Endothelial cell of umbilical vein (primary cell): ENCODE data around the gene ANKRD27. TPM values are rescaled to one million over a fixed set of nuclear protein-coding genes. Genes with fewer than 3 reads are reported as not detected.

Experiments
- BruUV-seq: library from RNA; stranded (reverse); fragments of 400-500 nt; replicated peaks from 2 replicates; lab custom pipeline; 2021; lab: Mats Ljungman, UMichigan
- CTCF ChIA-PET: fragments of 300-600, 350-600 bp; sonication (Branson Sonifier 250); formaldehyde crosslinking; loops from one replicate; lab custom pipeline; 2021; ENCODE audit warnings: antibody characterized with exemption, inconsistent platforms; lab: Charles Lee
- POLR2A ChIA-PET: fragments of 300-600, 350-600 bp; sonication (Branson Sonifier 250); formaldehyde crosslinking; loops from one replicate; lab custom pipeline; 2021; ENCODE audit warnings: antibody characterized with exemption, inconsistent platforms; lab: Charles Lee
- DNase-seq: peaks from one replicate; pipeline ENCODE4 v3.0.0-alpha.2; 2011; ENCODE audit warnings: low read depth, low spot score
- FAIRE-seq: peaks from 2 replicates; lab custom pipeline; 2011; peaks lifted over from hg19 to GRCh38; lab: Jason Lieb, UNC
- H2AFZ ChIP-seq: 2 replicates; pipeline ENCODE4 v1.6.0; 2012; ENCODE audit warnings: low read depth, low read length, control low read depth, inconsistent platforms
- H3K27ac ChIP-seq: 2 replicates; pipeline ENCODE4 v1.5.1; 2011; ENCODE audit warnings: low read depth, mild to moderate bottlenecking, control low read depth, low read length, moderate library complexity; ENCODE audit not compliant: insufficient read depth
- H3K27me3 ChIP-seq, 2 experiments: 2 replicates each; pipeline versions ENCODE4 v1.6.0 to v1.6.1; 2011; ENCODE audit warnings: low read length in 2 of 2, mixed read lengths in 1 of 2; ENCODE audit not compliant: control insufficient read depth in 2 of 2, insufficient read depth in 2 of 2
- H3K36me3 ChIP-seq, 2 experiments: 2 replicates in 1 of 2; 3 replicates in 1 of 2; pipeline ENCODE4 v1.5.1; 2011; ENCODE audit warnings: low read length in 2 of 2, mild to moderate bottlenecking in 1 of 2, moderate library complexity in 1 of 2; ENCODE audit not compliant: control insufficient read depth in 2 of 2, insufficient read depth in 2 of 2; ENCODE audit errors: extremely low read depth in 1 of 2
- H3K4me1 ChIP-seq: 3 replicates; pipeline ENCODE4 v1.5.1; 2011; ENCODE audit warnings: mild to moderate bottlenecking, low read length; ENCODE audit not compliant: control insufficient read depth, insufficient read depth; ENCODE audit errors: extremely low read depth
- H3K4me2 ChIP-seq: 2 replicates; pipeline ENCODE4 v1.6.1; 2011; ENCODE audit warnings: low read length, control low read depth, mixed read lengths; ENCODE audit not compliant: insufficient read depth
- H3K4me3 ChIP-seq, 3 experiments: fragments of 200-600 bp in 1 of 3; sonication (generic), shearing (Covaris generic) in 1 of 3; replicated peaks in 1 of 3; 2 replicates each; pipeline ENCODE4 v1.5.1; 2011 to 2016; ENCODE audit warnings: control low read depth in 3 of 3, low read length in 3 of 3, mild to moderate bottlenecking in 2 of 3, inconsistent platforms in 1 of 3, low read depth in 1 of 3, moderate library complexity in 1 of 3; ENCODE audit not compliant: insufficient read depth in 1 of 3
- H3K79me2 ChIP-seq: 2 replicates; pipeline ENCODE4 v1.6.0; 2012; ENCODE audit warnings: low read length, inconsistent platforms; ENCODE audit not compliant: control insufficient read depth, insufficient read depth
- H3K9ac ChIP-seq: replicated peaks from 2 replicates; pipeline ENCODE3; 2011; ENCODE audit warnings: low read length, control low read depth; ENCODE audit not compliant: insufficient read depth; ENCODE audit errors: extremely low read depth
- H3K9me1 ChIP-seq: replicated peaks from 3 replicates; pipeline ENCODE4 v1.6.0; 2011; ENCODE audit warnings: mild to moderate bottlenecking, low read length; ENCODE audit not compliant: control insufficient read depth, insufficient read depth; ENCODE audit errors: extremely low read depth
- H3K9me3 ChIP-seq: replicated peaks from 2 replicates; pipeline ENCODE4 v1.5.1; 2012; ENCODE audit warnings: low read length, inconsistent platforms; ENCODE audit not compliant: control insufficient read depth, insufficient read depth
- H4K20me1 ChIP-seq: replicated peaks from 2 replicates; pipeline ENCODE3; 2011; ENCODE audit warnings: mild to moderate bottlenecking, low read length; ENCODE audit not compliant: control insufficient read depth, insufficient read depth; ENCODE audit errors: extremely low read depth
- EZH2 ChIP-seq: IDR thresholded peaks from 2 replicates; pipeline ENCODE4 v1.6.1; 2012; ENCODE audit warnings: borderline replicate concordance, low read depth, mild to moderate bottlenecking, moderate library complexity, low read length, inconsistent platforms; ENCODE audit not compliant: severe bottlenecking
- FOS ChIP-seq: IDR thresholded peaks from 2 replicates; pipeline ENCODE4 v1.6.1; 2011; ENCODE audit warnings: mild to moderate bottlenecking, low read length, moderate library complexity, borderline replicate concordance; ENCODE audit not compliant: insufficient read depth
- GATA2 ChIP-seq: IDR thresholded peaks from 2 replicates; pipeline ENCODE4 v1.7.0; 2011; ENCODE audit warnings: low read depth, mild to moderate bottlenecking, moderate library complexity, mixed read lengths, low read length; ENCODE audit not compliant: insufficient read length, insufficient read depth
- JUN ChIP-seq: IDR thresholded peaks from 2 replicates; pipeline ENCODE4 v1.6.1; 2011; ENCODE audit warnings: borderline replicate concordance, low read depth; ENCODE audit not compliant: insufficient read length, insufficient read depth
- MYC ChIP-seq: IDR thresholded peaks from one replicate; pipeline ENCODE4 v1.6.1; 2011; ENCODE audit warnings: mild to moderate bottlenecking, low read depth, low read length
- POLR2A ChIP-seq: IDR thresholded peaks from 2 replicates; pipeline ENCODE4 v1.6.1; 2012; ENCODE audit warnings: low read depth, mild to moderate bottlenecking, control low read depth, low read length
- POLR2AphosphoS5 ChIP-seq: IDR thresholded peaks from 2 replicates; pipeline ENCODE4 v1.6.1; 2012; ENCODE audit warnings: low read depth, mild to moderate bottlenecking, control low read depth, low read length, moderate library complexity; ENCODE audit not compliant: insufficient read depth
- dilution Hi-C: fragments of 300-500 bp; cut with MboI; formaldehyde crosslinking; loops from one replicate; pipeline ENCODE4 v1.15.0; 2019; ENCODE audit warnings: low sequenced_read_pairs; ENCODE audit not compliant: extremely low pct_ligation_motif_present
- intact Hi-C: fragments of 100-400 bp; cut with micrococcal nuclease; formaldehyde crosslinking; loops from one replicate; pipeline ENCODE4 v1.10.0; 2022
- polyA plus RNA-seq, 4 experiments: library from polyadenylated mRNA; depleted of rRNA in 3 of 4; stranded (reverse) in 3 of 4; unstranded in 1 of 4; fragments of >200 nt; gene quantifications; 2 replicates each; pipeline versions ENCODE4 v1.2.1 to v1.2.3, GENCODE V29; 2011 to 2012; ENCODE audit warnings: missing spikeins in 1 of 4
- total RNA-seq: library from RNA; stranded (reverse); gene quantifications from 2 replicates; pipeline ENCODE4 v1.2.3, GENCODE V29; 2021
- TF ChIP-seq, protein P1 (sequence below): IDR thresholded peaks from 2 replicates; pipeline ENCODE4 v1.6.1; 2011; ENCODE audit not compliant: insufficient read depth, insufficient read length
- TF ChIP-seq, protein P2 (sequence below), 2 donors: IDR thresholded peaks; 1 replicate in 1 of 2; 2 replicates in 1 of 2; pipeline ENCODE4 v1.5.1; 2011; ENCODE audit warnings: low read length in 2 of 2, mild to moderate bottlenecking in 2 of 2, moderate library complexity in 2 of 2, control low read depth in 1 of 2, inconsistent platforms in 1 of 2, low read depth in 1 of 2; ENCODE audit not compliant: insufficient read depth in 1 of 2; ENCODE audit errors: extremely low read depth in 1 of 2

Gene ANKRD27
- total and polyA plus RNA-seq, 2 donors (not counting 3 experiments of a cell fraction or from before 2014, with no cell fraction given): 18.3 to 37.4 TPM

DNA sequence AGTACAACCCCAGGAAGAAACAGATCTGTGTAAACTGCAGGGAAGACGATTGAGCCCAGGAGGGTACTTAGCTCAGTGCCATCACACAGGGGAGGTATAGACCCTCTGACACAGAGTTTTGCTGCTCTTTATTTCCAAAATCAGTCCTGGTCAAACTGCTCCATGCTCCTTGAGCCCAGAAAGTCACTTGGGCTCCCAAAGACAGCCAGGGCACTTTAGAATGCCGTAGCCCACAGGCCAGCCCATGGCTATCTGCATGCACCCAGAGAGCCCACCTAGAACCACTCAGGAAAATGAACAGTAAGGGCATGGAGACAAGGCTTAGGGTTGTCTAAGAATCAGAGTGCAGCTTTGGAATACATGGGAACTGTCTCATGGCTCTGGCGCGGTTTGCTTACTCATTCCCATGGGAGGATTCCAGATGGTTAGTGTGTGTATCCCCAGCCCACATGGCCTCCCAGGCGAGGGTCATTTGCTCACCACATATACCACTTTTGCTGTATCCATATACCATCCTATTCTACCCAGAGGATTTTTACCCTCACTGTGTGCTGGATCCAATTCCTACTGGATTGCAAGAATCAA lies 108.6 kb downstream of the ANKRD27 start:
- Histone ChIP-seq H3K9me1 (no peaks in the 10 kb centered on the region), H3K9me3 (no peaks in the 10 kb centered on the region), H3K27me3 (no peaks in the 10 kb centered on the region), H3K27ac (no peak overlapping the region), H4K20me1 (no peaks in the 10 kb centered on the region), H3K4me2 (no peak overlapping the region), H3K36me3 (no peaks in the 10 kb centered on the region), H2AFZ (no peak overlapping the region), H3K4me3 (no peak overlapping the region), H3K9ac (no peak overlapping the region), H3K4me1 (no peaks in the 10 kb centered on the region), H3K79me2 (no peaks in the 10 kb centered on the region)
- TF ChIP-seq EZH2 (no peak), GATA2 (no peak), FOS (no peak), POLR2A (no peak), JUN (no peak)
- TF ChIP-seq, protein P1, sequence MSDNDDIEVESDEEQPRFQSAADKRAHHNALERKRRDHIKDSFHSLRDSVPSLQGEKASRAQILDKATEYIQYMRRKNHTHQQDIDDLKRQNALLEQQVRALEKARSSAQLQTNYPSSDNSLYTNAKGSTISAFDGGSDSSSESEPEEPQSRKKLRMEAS: no peak
- FAIRE-seq (no peak), DNase-seq (no peak)
- intact Hi-C loops: no loop called here
- ChIA-PET POLR2A (no interaction called here), CTCF (interaction anchor here (0.7 to 1.2 kb wide), 5 partner anchors 9 to 1896 kb away, joined by 3 to 4 read pairs (median 3); no protein-coding TSS in a partner anchor)
- no TSS peak for BruUV-seq
- dilution Hi-C loops: no loop called here

DNA sequence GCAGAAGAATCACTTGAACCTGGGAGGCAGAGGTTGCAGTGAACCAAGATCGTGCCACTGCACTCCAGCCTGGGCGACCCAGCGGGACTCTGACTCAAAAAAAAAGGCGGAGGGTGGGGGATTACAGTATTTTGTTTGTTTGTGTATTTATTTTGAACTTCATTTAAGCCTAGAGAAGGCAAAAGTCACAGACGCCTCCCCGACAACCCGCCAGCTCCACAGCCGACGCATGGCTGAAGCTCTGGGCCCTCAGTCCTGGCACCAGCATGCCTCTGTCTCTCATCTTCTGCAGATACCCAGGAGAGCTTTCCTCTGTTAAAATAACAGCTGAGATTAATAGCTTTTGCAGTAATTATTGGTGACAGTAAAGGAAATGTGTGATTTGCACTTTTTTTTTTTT lies 111.2 kb downstream of the ANKRD27 start:
- Histone ChIP-seq H3K27ac (no peak overlapping the region), H3K4me3 (no peak overlapping the region), H3K4me2 (no peak overlapping the region), H3K9me3 (no peaks in the 10 kb centered on the region), H4K20me1 (no peaks in the 10 kb centered on the region), H3K4me1 (no peaks in the 10 kb centered on the region), H3K79me2 (no peaks in the 10 kb centered on the region), H3K9ac (no peak overlapping the region), H2AFZ (no peak overlapping the region), H3K27me3 (no peaks in the 10 kb centered on the region), H3K9me1 (no peaks in the 10 kb centered on the region), H3K36me3 (no peaks in the 10 kb centered on the region)
- dilution Hi-C loops: no loop called here
- FAIRE-seq: no peak
- TF ChIP-seq, protein P2, sequence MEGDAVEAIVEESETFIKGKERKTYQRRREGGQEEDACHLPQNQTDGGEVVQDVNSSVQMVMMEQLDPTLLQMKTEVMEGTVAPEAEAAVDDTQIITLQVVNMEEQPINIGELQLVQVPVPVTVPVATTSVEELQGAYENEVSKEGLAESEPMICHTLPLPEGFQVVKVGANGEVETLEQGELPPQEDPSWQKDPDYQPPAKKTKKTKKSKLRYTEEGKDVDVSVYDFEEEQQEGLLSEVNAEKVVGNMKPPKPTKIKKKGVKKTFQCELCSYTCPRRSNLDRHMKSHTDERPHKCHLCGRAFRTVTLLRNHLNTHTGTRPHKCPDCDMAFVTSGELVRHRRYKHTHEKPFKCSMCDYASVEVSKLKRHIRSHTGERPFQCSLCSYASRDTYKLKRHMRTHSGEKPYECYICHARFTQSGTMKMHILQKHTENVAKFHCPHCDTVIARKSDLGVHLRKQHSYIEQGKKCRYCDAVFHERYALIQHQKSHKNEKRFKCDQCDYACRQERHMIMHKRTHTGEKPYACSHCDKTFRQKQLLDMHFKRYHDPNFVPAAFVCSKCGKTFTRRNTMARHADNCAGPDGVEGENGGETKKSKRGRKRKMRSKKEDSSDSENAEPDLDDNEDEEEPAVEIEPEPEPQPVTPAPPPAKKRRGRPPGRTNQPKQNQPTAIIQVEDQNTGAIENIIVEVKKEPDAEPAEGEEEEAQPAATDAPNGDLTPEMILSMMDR (IDR thresholded peaks at IDR 0.05; ENCODE audit: extremely low read depth in 1 of 2, insufficient read depth in 1 of 2, low read depth in 1 of 2, low read length in 2 of 2): no peak
- TF ChIP-seq FOS: no peak
- no peak for TF ChIP-seq GATA2
- TF ChIP-seq JUN: no peak
- no peak for TF ChIP-seq POLR2AphosphoS5
- TF ChIP-seq MYC: no peak
- TF ChIP-seq, protein P1: no peak
- no peak for TF ChIP-seq POLR2A
- no peak for TF ChIP-seq EZH2
- DNase-seq: no peak
- intact Hi-C loops: no loop called here
- POLR2A ChIA-PET: no interaction called here
- CTCF ChIA-PET: interaction anchor here (1.1 kb wide), 1 partner anchor 1881 kb away, joined by 4 read pairs; no protein-coding TSS in a partner anchor
- no TSS peak for BruUV-seq
